Aorta (tissue), 5 donors: ENCODE results near the gene FBN2. TPM values are rescaled to one million over a fixed set of nuclear protein-coding genes. Genes with fewer than 3 reads are reported as not detected.

Source experiments
- ATAC-seq: fragments of 200-7000 bp; cut with Tn5 transposase; one replicate; pipeline ENCODE4 v1.9.1; 2022; ENCODE audit warnings: moderate library complexity; ENCODE audit not compliant: low FRiP score
- DNase-seq, 2 donors: peaks; one replicate each; pipeline ENCODE4 v3.0.0-alpha.2; 2020
- H3K27ac ChIP-seq, 2 donors: one replicate each; pipeline ENCODE4 v1.5.1; 2013; ENCODE audit warnings: low read length in 2 of 2, mild to moderate bottlenecking in 2 of 2, moderate library complexity in 2 of 2, control low read depth in 1 of 2, inconsistent platforms in 1 of 2, low read depth in 1 of 2
- H3K27me3 ChIP-seq, 2 donors: one replicate each; pipeline ENCODE4 v1.6.1; 2013; ENCODE audit warnings: control low read depth in 1 of 2, low read length in 1 of 2, mild to moderate bottlenecking in 1 of 2, moderate library complexity in 1 of 2; ENCODE audit not compliant: insufficient read depth in 2 of 2, control insufficient read depth in 1 of 2
- H3K36me3 ChIP-seq, 2 donors: one replicate each; pipeline ENCODE4 v1.6.1; 2013; ENCODE audit warnings: control low read depth in 1 of 2, low read length in 1 of 2, mild to moderate bottlenecking in 1 of 2; ENCODE audit not compliant: insufficient read depth in 2 of 2, control insufficient read depth in 1 of 2
- H3K4me1 ChIP-seq, 2 donors: one replicate each; pipeline ENCODE4 v1.6.1; 2013; ENCODE audit warnings: low read length in 2 of 2, control low read depth in 1 of 2, mild to moderate bottlenecking in 1 of 2, moderate library complexity in 1 of 2; ENCODE audit not compliant: insufficient read depth in 2 of 2, control insufficient read depth in 1 of 2
- H3K4me3 ChIP-seq, 2 donors: one replicate each; pipeline ENCODE4 v1.5.1; 2013; ENCODE audit warnings: low read length in 2 of 2, control low read depth in 1 of 2, mild to moderate bottlenecking in 1 of 2
- H3K9me3 ChIP-seq: one replicate; pipeline ENCODE4 v1.6.1; 2013; ENCODE audit warnings: mild to moderate bottlenecking, low read length; ENCODE audit not compliant: control insufficient read depth
- WGBS, 2 donors: extraction: QIAGEN DNeasy Blood & Tissue Kit; methylation state at CpG; one replicate each; pipeline ENCODE4 v1.1.7; 2013; 5-methylcytosine and 5-hydroxymethylcytosine counted together
- intact Hi-C, 2 donors: fragments of 100-400 bp; cut with DNase I; formaldehyde crosslinking; loops; one replicate each; pipeline versions ENCODE4 v1.14.2 to v1.15.0; 2022
- polyA plus RNA-seq, 2 donors: library from polyadenylated mRNA; stranded (reverse); fragments of 200-250 nt; gene quantifications; one replicate each; pipeline ENCODE4 v1.2.3, GENCODE V29; 2013
- total RNA-seq, 2 donors: library from RNA; stranded (reverse); fragmentation: NEBNext Ultra II Directional; extraction: Animal tissue kit (Norgen Biotek cat#: 25700); gene quantifications; one replicate each; pipeline ENCODE4 v1.2.1, GENCODE V29; 2021
- donor health status: healthy with polysubstance abuse.
- donor health status: Bipolar disorder and iron deficiency.
- donor health status: DM: no; HTN: no; CAD: no.
- donor health status: DM: no; HTN: no; CAD: no.
- donor health status: DM: yes; HTN: yes; CAD: no.

Gene FBN2
- total and polyA plus RNA-seq, 4 donors: 0.25 to 1.5 (median 0.84) TPM; not detected in 1

DNA sequence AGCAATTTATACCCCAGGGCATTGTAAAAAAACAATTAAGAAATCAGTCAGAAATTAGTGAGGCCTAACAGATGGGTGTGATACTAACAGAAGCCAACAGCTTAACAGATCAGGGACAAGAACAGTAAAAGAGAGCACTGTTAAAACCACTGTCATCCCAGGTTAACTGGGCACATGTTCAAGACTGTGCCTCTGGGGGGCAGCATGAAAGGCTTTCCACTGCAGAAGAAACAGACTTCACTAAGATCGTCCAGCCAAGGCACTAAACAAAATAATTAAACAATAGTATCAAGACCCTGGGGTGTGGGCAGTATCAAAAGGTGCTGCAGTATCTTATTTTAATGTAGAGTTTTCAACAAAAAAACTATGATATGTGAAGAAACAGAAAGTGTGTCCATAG lies 43.5 kb downstream of the FBN2 start:
- 68 to 75% methylated on average over 1 of the region's 1 CpG for WGBS, 2 donors
- Histone ChIP-seq H3K4me1 (no peaks in the 10 kb centered on the region), H3K27ac (no peak overlapping the region), H3K27me3 (no peaks in the 10 kb centered on the region), H3K36me3 (no peaks in the 10 kb centered on the region), H3K9me3 (peaks cover 1% of the 10 kb centered on the region), H3K4me3 (no peak overlapping the region)
- intact Hi-C loops: loop anchor here in 1 of 2 donors (10.0 kb wide), 1 partner anchor 280 kb away; no protein-coding TSS in a partner anchor
- no peak for ATAC-seq
- no peak for DNase-seq

DNA sequence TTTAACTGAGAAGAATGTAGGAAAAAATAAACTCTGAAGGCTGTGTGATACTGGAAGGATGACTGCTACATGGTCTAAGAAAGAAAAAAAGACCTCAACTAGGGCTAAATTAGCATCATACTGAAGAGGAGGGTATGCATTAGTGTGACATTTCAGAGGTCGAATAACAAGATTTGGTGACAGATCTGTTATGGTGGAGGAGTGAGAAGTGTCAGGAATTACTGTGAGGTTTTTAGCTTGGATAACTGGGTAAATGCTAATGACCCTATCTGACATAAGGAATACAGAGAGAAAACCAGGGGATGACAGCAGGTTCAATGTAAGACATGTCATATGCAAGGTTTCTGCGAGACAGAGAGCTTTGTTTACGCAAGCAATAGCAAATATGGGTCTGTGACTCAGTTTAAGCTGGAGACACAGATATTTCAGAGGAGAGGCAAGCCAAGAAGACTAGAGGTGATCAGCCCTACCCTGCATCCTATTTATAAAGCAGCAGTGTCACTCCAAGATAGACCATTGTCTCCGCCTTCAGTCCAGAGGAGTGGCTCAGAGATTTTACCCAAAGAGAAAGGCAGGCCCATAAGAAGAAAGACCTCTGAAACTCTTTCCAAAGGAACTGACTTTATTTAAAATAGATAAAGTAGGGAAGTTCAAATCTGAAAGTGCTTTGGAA lies 44.3 kb downstream of the FBN2 start:
- Histone ChIP-seq H3K9me3 (peaks cover 1% of the 10 kb centered on the region), H3K4me1 (no peaks in the 10 kb centered on the region), H3K27ac (no peak overlapping the region), H3K4me3 (no peak overlapping the region), H3K27me3 (no peaks in the 10 kb centered on the region), H3K36me3 (no peaks in the 10 kb centered on the region)
- no peak for ATAC-seq
- no peak for DNase-seq
- 81 to 91% methylated on average over 4 of the region's 4 CpGs for WGBS, 2 donors
- intact Hi-C loops: loop anchor here in 1 of 2 donors (10.0 kb wide), 1 partner anchor 279 kb away; no protein-coding TSS in a partner anchor

DNA sequence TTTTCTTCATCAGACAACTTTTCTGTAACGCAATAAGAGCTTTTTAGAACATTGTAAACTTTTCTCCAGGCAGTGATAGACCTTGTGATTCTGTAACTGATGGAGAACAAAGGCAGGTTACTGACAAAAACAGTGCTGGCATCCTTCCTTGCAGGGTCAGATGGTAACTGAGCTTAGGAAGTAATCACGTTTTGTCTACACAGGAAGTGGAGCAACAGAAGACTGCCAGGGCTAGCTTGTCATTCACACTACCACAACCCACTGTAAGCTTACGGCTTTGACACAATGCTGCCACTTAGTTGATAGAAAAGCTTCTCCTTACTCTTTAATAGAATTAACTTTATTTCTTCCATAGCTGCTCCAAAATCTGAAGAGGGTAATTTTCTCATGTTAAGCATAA lies 46.8 kb downstream of the FBN2 start:
- Histone ChIP-seq H3K4me1 (no peaks in the 10 kb centered on the region), H3K27me3 (no peaks in the 10 kb centered on the region), H3K9me3 (peaks cover 1% of the 10 kb centered on the region), H3K4me3 (no peak overlapping the region), H3K36me3 (no peaks in the 10 kb centered on the region), H3K27ac (no peak overlapping the region)
- ATAC-seq: no peak
- 29 to 31% methylated on average over 3 of the region's 3 CpGs for WGBS, 2 donors
- no peak for DNase-seq
- intact Hi-C loops: loop anchor here in 1 of 2 donors (10.0 kb wide), 1 partner anchor 276 kb away; no protein-coding TSS in a partner anchor

DNA sequence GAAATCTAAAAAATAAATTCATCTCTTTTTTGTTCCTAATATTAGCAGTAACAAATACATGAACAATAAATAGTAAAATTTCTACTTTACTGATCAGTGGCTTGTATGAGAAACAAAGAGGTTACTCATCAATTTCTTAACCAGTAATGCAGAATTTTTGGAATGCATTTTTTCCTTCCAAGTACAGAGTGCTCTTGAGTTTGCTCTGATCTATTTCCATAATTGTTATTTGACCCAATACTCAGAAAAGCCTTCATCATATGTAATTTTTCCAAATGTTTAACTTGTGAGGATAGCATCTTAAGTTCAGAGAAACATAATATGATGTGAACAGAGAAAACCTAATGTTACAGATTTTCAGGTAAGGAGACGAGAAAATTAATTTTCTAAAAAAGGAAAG lies 47.3 kb downstream of the FBN2 start:
- H3K36me3 ChIP-seq: no peaks in the 10 kb centered on the region
- peaks cover 1% of the 10 kb centered on the region for H3K9me3 ChIP-seq
- intact Hi-C loops: loop anchor here in 1 of 2 donors (10.0 kb wide), 1 partner anchor 276 kb away; no protein-coding TSS in a partner anchor
- no peak overlapping the region for H3K27ac ChIP-seq
- DNase-seq (no peak), ATAC-seq (no peak)
- 44 to 62% methylated on average over 1 of the region's 1 CpG for WGBS, 2 donors
- no peaks in the 10 kb centered on the region for H3K4me1 ChIP-seq
- H3K4me3 ChIP-seq: no peak overlapping the region
- H3K27me3 ChIP-seq: no peaks in the 10 kb centered on the region

DNA sequence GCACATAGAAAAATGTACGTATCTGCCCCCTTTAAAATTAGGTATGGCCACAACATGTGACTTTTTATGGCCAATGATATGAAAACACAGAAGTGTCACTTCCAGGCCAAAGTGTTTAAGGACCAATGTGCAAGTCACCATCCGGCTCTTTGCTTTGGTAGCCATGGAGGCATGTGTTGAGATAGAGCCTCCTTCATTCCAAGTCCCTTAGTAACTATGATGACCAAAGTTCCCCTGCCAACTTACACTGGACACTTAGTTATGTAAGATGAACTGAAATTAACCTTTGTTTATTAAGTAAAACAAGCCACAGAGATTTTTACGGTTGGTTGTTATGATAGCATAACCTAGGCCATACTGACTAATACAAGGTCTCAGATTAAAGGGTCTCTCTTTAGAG lies 51.0 kb downstream of the FBN2 start:
- intact Hi-C loops: no loop called here
- Histone ChIP-seq H3K36me3 (no peaks in the 10 kb centered on the region), H3K4me3 (no peak overlapping the region), H3K27ac (no peak overlapping the region), H3K4me1 (no peaks in the 10 kb centered on the region), H3K27me3 (no peaks in the 10 kb centered on the region), H3K9me3 (no peaks in the 10 kb centered on the region)
- WGBS, 2 donors: 77 to 90% methylated on average over 3 of the region's 3 CpGs
- DNase-seq (no peak), ATAC-seq (no peak)

DNA sequence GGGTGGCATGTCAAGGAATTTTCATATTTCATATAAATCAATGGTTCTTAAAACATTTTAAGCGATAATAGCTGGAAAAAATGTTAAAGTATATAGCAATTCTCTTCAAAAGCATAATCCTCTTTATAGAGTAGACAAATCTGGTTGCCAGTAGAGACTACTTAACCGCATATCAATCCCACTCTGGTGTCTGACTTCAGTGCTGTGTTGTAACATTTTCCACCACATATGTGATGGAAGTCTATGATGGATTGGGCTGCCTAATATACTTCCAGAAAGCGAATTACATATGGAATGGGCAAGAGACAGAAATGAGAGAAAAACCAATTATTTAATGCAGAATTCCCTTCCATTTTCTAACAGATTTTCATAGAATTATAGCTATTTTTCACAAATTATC lies 54.3 kb downstream of the FBN2 start:
- WGBS, 2 donors: 92 to 95% methylated on average over 3 of the region's 3 CpGs
- no peaks in the 10 kb centered on the region for H3K9me3 ChIP-seq

DNA sequence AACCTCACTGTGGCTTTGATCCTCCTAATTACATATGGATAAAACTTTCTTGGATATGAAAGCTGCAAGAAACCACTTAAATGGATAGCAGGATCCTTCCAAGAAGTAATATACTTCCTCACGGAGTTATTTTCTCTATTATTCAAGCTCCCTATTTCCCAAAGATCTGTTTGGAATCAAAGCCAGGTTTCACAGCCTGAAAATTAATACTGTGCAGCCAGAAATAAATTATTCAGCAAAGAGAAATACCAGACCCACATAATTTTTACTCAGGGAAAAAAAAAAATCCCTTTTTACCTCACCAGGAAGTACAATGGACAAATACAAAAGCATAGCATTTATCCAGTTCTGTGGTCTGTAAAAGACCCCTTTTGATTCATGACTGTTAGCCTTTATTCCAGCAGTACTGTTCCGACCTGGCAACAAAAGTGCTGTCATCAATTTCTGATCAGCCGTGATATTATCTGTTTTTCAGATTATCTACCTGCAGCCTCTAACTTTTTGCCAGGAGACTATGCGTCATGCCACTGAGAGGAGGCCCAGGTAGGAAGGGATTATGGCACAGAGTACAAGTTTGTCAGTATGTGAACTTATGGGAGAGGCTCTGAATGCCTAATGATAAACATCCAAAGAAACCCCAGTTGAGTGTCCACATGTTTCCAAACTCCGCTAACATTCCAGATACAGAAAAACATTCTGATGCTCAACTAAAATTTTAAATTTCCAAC lies 57.0 kb downstream of the FBN2 start:
- WGBS, 2 donors: 72 to 78% methylated on average over 5 of the region's 5 CpGs
- ATAC-seq: no peak

More for the DNA sequence above, 54.3 kb downstream of the FBN2 start:
- ATAC-seq (no peak), DNase-seq (no peak)
- Histone ChIP-seq H3K27ac (no peak overlapping the region), H3K4me1 (no peaks in the 10 kb centered on the region), H3K27me3 (no peaks in the 10 kb centered on the region), H3K4me3 (no peak overlapping the region), H3K36me3 (no peaks in the 10 kb centered on the region)
- intact Hi-C loops: no loop called here

DNA sequence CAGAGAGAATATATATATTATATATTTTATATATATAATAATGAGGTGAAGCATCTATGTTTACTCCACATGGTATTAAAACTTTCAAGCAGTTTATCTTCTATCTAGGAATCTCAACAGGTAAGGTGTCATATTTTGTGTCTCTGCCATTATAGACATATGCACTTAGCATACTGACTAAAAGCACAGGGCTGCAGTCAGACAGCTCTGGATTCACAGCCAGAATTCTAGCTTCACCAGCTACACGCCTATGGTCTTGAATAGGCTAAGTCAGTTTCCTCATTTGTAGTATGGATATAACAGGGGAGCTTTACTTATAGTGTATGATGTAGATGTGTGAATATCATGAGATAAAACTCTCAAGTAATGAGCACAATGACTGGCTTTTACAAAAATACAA lies 57.9 kb downstream of the FBN2 start:
- Histone ChIP-seq H3K27ac (no peak overlapping the region), H3K27me3 (no peaks in the 10 kb centered on the region), H3K36me3 (no peaks in the 10 kb centered on the region), H3K4me1 (no peaks in the 10 kb centered on the region), H3K4me3 (no peak overlapping the region), H3K9me3 (no peaks in the 10 kb centered on the region)
- no peak for DNase-seq
- ATAC-seq: no peak
- intact Hi-C loops: no loop called here
- 94 to 97% methylated on average over 1 of the region's 1 CpG for WGBS, 2 donors

More for the DNA sequence above, 57.0 kb downstream of the FBN2 start:
- Histone ChIP-seq H3K27ac (no peak overlapping the region), H3K27me3 (no peaks in the 10 kb centered on the region), H3K9me3 (no peaks in the 10 kb centered on the region), H3K36me3 (no peaks in the 10 kb centered on the region), H3K4me1 (no peaks in the 10 kb centered on the region), H3K4me3 (no peak overlapping the region)
- no peak for DNase-seq
- intact Hi-C loops: no loop called here
